ENCODE measurements around the gene SLC5A10. TPM values are rescaled to one million over a fixed set of nuclear protein-coding genes. Genes with fewer than 3 reads are reported as not detected.

The SLC5A10 gene
- total RNA-seq, 1 donor from 2014 or later, result not detected

DNA sequence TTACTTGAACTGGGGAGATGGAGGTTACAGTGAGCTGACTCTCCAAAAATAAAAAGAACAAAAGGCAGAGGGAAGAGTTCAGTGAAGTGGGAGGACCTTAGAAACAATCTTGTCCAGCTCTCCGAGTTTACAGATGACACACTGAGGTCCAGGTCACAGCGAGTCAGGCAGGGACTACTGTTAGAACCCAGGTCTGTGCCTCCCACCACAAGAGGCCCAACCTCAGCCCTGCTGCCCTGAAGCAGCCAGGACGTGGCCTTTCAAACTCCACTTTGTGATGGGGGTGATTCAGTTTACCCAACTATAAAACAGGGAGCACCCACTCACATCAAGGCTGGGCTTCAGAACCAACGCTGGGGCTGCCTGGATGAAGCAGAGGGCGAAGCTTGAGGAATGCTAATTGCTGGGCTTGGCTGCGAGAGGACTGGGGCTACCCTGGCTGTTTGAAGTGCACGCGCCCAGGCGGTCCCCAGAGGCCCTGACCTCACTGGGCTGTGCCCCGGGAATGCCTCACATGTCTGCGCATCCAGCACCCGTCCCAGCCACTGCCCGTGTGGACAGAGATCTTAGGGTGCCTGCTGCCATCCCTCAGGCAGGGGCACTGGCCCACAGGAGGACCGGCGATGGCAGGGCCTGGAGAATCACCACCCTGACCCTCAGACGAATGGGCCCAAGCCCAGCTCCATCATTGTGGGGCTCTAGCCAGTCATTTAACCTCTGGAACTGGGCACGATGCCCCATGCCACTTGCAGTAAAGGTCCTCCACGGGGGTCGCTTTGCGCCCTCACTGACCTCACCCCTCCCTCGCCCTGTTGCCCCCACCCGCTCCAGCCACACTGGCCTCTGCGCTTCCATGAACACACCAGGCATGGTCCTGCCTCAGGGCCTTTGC, 11.4 kb downstream of the SLC5A10 start:
- no peak overlapping the region for H3K4me3 ChIP-seq (ENCODE audit: low read depth, low read length)
- no peak for TF ChIP-seq CTCF (conservative IDR thresholded peaks at IDR 0.05; ENCODE audit: low read depth, low read length)
- no peak for DNase-seq (ENCODE audit: low read depth)

DNA sequence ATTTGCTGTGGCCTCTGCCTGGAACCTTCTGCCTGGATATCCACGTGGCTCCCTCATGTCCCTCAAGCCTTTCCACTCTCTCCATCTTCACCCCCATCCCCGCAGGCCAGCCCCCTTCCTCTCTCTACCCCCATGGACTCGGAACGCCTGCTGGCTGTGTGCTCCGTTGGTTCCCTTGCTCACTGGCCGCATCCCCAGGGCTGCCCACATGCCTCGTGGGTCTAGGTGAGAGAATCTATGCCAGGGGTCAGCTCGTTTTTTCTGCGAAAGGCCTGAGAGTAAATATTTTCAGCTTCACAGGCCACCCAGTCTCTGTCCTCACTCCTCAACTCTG, 12.0 kb downstream of the SLC5A10 start:
- TF ChIP-seq CTCF (conservative IDR thresholded peaks at IDR 0.05; ENCODE audit: low read depth, low read length), result no peak
- no peak for DNase-seq (ENCODE audit: low read depth)
- no peak overlapping the region for H3K4me3 ChIP-seq (ENCODE audit: low read depth, low read length)

GRCh38 chr17:18964550-18964949, 12.6 kb downstream of the SLC5A10 start:
- TF ChIP-seq CTCF (conservative IDR thresholded peaks at IDR 0.05; ENCODE audit: low read depth, low read length), result no peak
- no peak for DNase-seq (ENCODE audit: low read depth)
- no peak overlapping the region for H3K4me3 ChIP-seq (ENCODE audit: low read depth, low read length)

GRCh38 chr17:18965530-18966236, 13.7 kb downstream of the SLC5A10 start:
- no peak for TF ChIP-seq CTCF (conservative IDR thresholded peaks at IDR 0.05; ENCODE audit: low read depth, low read length)
- no peak for DNase-seq (ENCODE audit: low read depth)
- H3K4me3 ChIP-seq (ENCODE audit: low read depth, low read length), result no peak overlapping the region

DNA sequence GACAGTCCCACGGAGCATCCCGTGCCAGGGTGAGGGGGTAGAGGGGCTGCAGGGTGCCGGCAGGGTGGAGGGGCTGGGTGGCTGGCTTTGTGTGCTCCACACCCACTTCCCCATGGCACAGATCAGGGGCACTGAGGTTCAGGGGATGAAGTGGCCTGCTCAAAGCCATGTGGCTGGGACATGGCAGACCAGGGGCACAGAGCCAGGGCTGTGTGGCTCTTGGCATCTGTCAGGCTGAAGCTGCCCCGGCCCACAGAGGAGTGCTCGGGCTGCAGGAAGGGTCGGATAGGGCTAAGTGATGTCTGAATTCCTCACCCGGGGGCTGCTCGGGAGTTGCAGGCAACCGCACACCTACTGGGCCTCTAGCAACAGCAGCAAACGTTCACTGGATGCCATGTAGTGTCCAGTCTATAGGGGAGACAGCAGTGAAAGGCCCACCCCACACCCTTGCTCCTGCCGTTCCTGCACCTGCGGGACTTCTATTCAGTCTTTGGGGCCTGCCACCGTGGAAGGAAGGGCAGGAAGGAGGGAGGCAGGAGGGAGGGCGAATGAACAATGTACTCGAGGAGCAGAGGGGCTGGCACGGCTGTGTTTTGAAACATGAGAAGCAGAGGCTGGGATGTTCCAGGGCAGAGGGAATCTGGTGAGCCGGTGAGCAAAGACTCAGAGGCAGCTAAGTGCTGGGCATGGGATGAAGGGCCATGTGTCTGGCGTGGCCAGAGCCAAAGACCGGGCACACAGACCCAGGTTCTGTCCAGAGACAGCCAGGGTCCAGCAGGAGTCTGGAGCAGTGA, 15.1 kb downstream of the SLC5A10 start:
- H3K4me3 ChIP-seq (ENCODE audit: low read depth, low read length), result no peak overlapping the region
- no peak for TF ChIP-seq CTCF (conservative IDR thresholded peaks at IDR 0.05; ENCODE audit: low read depth, low read length)
- DNase-seq (ENCODE audit: low read depth), result no peak

DNA sequence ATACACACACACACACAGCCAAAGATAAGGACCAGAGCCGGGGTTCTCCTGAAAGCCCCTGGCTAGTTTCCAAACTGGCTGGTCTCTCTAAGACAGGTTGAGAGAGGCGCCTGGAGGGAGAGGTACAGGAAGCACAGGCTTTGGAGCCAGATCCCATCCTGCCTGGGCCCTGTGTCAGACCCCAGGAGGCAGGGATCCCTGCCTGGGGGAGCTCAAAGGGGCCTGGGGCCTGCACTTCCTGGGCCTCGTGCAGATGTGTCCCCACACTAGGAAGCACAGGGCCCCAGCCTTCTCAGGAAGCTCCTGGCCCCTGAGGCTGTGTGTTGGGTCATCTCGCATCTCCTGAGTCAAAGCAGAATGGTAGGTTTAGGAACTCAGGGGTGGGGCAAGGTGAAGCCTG, 16.0 kb downstream of the SLC5A10 start:
- TF ChIP-seq CTCF (conservative IDR thresholded peaks at IDR 0.05; ENCODE audit: low read depth, low read length), result no peak
- no peak overlapping the region for H3K4me3 ChIP-seq (ENCODE audit: low read depth, low read length)
- no peak for DNase-seq (ENCODE audit: low read depth)
